ENCODE data around the gene RAB22A. TPM values are rescaled to one million over a fixed set of nuclear protein-coding genes. Genes with fewer than 3 reads are reported as not detected.

The RAB22A gene
- total RNA-seq, 1 donor from 2014 or later: 7.9 TPM

DNA sequence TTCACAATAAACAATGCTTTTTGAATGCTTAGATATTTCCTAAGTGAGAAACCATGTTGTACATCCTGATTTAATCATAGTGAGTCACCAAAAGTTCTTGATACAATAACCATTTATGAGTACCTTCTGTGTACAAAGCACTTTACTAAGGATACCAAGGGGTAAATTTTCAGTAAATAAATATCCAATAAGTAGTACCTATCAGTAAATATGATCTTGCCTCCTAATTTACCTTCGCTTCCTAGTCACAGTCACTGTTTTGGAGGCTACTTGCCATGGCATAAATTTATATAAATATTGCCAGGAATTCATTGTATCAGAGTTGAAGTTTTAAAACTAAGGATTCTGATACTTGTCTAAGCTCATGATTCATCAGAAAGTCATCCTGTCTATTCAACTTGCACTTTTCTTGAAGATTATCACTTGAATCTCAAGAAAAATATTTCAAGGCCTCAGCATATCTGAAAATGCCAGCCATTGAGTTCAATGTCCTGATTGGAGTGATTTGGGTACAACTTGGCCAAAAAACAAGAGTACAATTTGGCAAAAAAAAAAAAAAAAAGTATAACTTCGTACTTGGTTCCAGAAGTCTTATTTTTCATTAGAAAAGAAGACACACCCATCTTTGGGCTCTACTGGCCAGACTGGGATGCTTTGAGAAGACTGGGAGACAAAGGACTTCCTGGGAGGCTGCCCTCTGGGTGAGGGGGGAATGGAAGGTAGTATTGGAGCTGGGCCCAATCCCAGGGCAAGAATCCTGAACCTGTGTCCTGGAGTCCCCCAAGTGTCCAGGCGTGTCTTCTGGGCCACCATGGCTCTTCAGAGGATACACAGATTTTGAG, 32.8 kb downstream of the RAB22A start:
- Histone ChIP-seq H3K4me3 (no peak overlapping the region), H3K9me3 (ENCODE audit: low read depth) (no peaks in the 10 kb centered on the region), H3K36me3 (no peaks in the 10 kb centered on the region), H2AFZ (replicated peaks) (no peak overlapping the region), H3F3A (ENCODE audit: low read depth) (no peaks in the 10 kb centered on the region), H3K79me2 (ENCODE audit: low read depth) (no peaks in the 10 kb centered on the region), H3K9ac (no peak overlapping the region), H3K27me3 (no peaks in the 10 kb centered on the region), H3K4me2 (no peak overlapping the region), H3K27ac (no peak overlapping the region), H4K20me1 (ENCODE audit: low read depth) (no peaks in the 10 kb centered on the region), H3K4me1 (no peaks in the 10 kb centered on the region)
- H3K27me3 Mint-ChIP-seq (ENCODE audit: insufficient read depth, low read depth): peaks cover 3% of the 10 kb centered on the region
- no peak for TF ChIP-seq EZH2phosphoT487 (IDR thresholded peaks at IDR 0.05)
- TF ChIP-seq, protein P1, sequence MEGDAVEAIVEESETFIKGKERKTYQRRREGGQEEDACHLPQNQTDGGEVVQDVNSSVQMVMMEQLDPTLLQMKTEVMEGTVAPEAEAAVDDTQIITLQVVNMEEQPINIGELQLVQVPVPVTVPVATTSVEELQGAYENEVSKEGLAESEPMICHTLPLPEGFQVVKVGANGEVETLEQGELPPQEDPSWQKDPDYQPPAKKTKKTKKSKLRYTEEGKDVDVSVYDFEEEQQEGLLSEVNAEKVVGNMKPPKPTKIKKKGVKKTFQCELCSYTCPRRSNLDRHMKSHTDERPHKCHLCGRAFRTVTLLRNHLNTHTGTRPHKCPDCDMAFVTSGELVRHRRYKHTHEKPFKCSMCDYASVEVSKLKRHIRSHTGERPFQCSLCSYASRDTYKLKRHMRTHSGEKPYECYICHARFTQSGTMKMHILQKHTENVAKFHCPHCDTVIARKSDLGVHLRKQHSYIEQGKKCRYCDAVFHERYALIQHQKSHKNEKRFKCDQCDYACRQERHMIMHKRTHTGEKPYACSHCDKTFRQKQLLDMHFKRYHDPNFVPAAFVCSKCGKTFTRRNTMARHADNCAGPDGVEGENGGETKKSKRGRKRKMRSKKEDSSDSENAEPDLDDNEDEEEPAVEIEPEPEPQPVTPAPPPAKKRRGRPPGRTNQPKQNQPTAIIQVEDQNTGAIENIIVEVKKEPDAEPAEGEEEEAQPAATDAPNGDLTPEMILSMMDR (IDR thresholded peaks at IDR 0.05): no peak
- TF ChIP-seq EZH2 (IDR thresholded peaks at IDR 0.05): no peak
- no peak for DNase-seq (ENCODE audit: low spot score)
- H3K9me3 Mint-ChIP-seq: peaks cover 13% of the 10 kb centered on the region
- peaks cover 39% of the 10 kb centered on the region for H3K36me3 Mint-ChIP-seq
- no peak overlapping the region for H3K4me3 Mint-ChIP-seq
- H3K4me1 Mint-ChIP-seq: no peaks in the 10 kb centered on the region
- no peak overlapping the region for H3K27ac Mint-ChIP-seq

DNA sequence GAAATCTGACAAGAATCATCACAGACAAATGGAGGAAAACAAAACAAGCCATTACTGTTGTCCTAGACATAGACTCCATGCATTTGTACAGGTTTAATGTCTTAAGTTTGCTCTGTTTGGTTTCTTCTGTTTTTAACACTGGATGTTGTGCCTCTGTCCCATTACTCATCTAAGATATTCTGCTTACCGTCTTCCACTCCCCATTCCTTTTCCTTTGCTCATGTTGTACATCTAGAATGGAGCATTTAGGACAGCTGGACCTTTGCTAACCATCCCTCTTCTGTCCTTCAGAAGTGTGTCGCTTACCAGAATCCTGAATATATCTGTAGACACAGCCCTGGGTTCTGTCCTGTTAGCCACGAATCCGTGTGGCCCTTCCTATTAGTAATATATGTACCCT, 35.2 kb downstream of the RAB22A start:
- Histone ChIP-seq H4K20me1 (ENCODE audit: low read depth) (no peaks in the 10 kb centered on the region), H3K79me2 (ENCODE audit: low read depth) (no peaks in the 10 kb centered on the region)

DNA sequence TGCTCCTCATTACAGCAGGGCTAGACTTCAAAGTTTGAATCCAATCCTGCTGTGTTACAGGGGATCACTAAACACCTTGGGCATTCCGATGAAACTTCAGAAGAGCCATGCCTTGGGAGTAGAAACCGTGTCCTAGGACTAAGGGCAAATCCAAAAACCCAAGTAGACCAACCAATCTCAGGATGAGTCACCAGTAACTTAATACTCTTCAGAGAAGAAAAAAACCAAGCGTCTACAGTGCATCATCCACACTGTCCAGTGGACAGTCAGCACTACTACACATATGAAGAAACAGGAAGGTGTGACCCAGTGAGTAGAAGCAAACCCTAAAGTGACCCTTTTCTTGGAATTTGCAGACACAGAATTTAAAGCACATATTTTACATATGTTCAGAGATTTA, 40.1 kb downstream of the RAB22A start:
- Histone ChIP-seq H3K79me2 (ENCODE audit: low read depth) (no peaks in the 10 kb centered on the region), H3K9me3 (ENCODE audit: low read depth) (no peaks in the 10 kb centered on the region), H3F3A (ENCODE audit: low read depth) (no peaks in the 10 kb centered on the region), H3K27ac (no peak overlapping the region), H4K20me1 (ENCODE audit: low read depth) (no peaks in the 10 kb centered on the region), H3K27me3 (no peaks in the 10 kb centered on the region), H3K36me3 (no peaks in the 10 kb centered on the region), H3K4me1 (no peaks in the 10 kb centered on the region), H3K4me2 (no peak overlapping the region), H2AFZ (replicated peaks) (no peak overlapping the region), H3K4me3 (no peak overlapping the region), H3K9ac (no peak overlapping the region)
- no peaks in the 10 kb centered on the region for H3K27me3 Mint-ChIP-seq (ENCODE audit: insufficient read depth, low read depth)
- no peak overlapping the region for H3K27ac Mint-ChIP-seq
- TF ChIP-seq EZH2phosphoT487 (IDR thresholded peaks at IDR 0.05) (no peak), EZH2 (IDR thresholded peaks at IDR 0.05) (no peak)
- TF ChIP-seq, protein P1 (IDR thresholded peaks at IDR 0.05): no peak
- H3K36me3 Mint-ChIP-seq: peaks cover 24% of the 10 kb centered on the region
- H3K9me3 Mint-ChIP-seq: peaks cover 3% of the 10 kb centered on the region
- H3K4me1 Mint-ChIP-seq: no peaks in the 10 kb centered on the region
- H3K4me3 Mint-ChIP-seq: no peak overlapping the region
- no peak for DNase-seq (ENCODE audit: low spot score)

More for the DNA sequence above, 35.2 kb downstream of the RAB22A start:
- Mint-ChIP-seq H3K4me3 (no peak overlapping the region), H3K36me3 (peaks cover 31% of the 10 kb centered on the region), H3K27ac (no peak overlapping the region), H3K9me3 (peaks cover 3% of the 10 kb centered on the region), H3K4me1 (no peaks in the 10 kb centered on the region), H3K27me3 (ENCODE audit: insufficient read depth, low read depth) (peaks cover 3% of the 10 kb centered on the region)
- Histone ChIP-seq H3K9ac (no peak overlapping the region), H3K4me3 (no peak overlapping the region), H3K4me1 (no peaks in the 10 kb centered on the region), H3K4me2 (no peak overlapping the region), H3K27ac (no peak overlapping the region), H2AFZ (replicated peaks) (no peak overlapping the region), H3K36me3 (no peaks in the 10 kb centered on the region), H3K27me3 (no peaks in the 10 kb centered on the region), H3K9me3 (ENCODE audit: low read depth) (no peaks in the 10 kb centered on the region), H3F3A (ENCODE audit: low read depth) (no peaks in the 10 kb centered on the region)
- TF ChIP-seq EZH2phosphoT487 (IDR thresholded peaks at IDR 0.05) (no peak), EZH2 (IDR thresholded peaks at IDR 0.05) (no peak)
- TF ChIP-seq, protein P1 (IDR thresholded peaks at IDR 0.05): no peak
- no peak for DNase-seq (ENCODE audit: low spot score)
